ENCODE data around the gene KLHL17. TPM values are rescaled to one million over a fixed set of nuclear protein-coding genes. Genes with fewer than 3 reads are reported as not detected.
"Not testable (repeated sequence)": the region's sequence is repeated elsewhere in the genome, so short reads cannot be mapped to it uniquely, and the experiment has no call there.

Gene KLHL17
- total RNA-seq, 1 donor from 2014 or later = 19.6 TPM

DNA sequence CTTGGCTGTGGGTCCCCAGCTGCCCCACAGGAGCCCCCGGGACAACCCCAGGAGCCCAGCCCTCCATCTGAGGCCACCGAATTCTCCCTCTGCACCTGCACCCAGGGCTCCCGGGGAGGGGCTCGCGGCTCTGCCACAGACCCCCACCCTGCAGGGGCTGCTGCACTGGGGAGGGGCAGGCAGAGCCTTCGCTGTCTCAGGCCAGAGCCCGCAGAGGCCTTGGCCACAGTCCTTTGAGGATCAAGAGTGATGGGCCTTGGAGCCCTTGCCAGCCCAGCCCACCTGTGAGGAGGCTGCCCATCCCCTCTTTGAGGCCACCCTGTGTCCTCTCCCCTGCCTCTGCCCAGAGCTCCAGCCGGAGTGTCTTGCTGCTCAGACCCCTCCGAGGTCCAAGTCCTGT, 15.0 kb downstream of the KLHL17 start:
- H3K4me3 ChIP-seq = no peak overlapping the region
- H3K9me3 ChIP-seq = no peaks in the 10 kb centered on the region
- no peak overlapping the region for H3K27ac ChIP-seq
- H3K4me1 ChIP-seq = peaks cover 27% of the 10 kb centered on the region
- intact Hi-C loops (cut with DNase I) = no loop called here
- no peak for DNase-seq (ENCODE audit: extremely low spot score in 2 of 2)
- TF ChIP-seq POLR2AphosphoS5 (IDR thresholded peaks at IDR 0.05; ENCODE audit: insufficient read depth in 1 of 2, low read depth in 1 of 2) = no peak
- H3K36me3 ChIP-seq = no peaks in the 10 kb centered on the region
- peaks cover 4% of the 10 kb centered on the region for H3K27me3 ChIP-seq

DNA sequence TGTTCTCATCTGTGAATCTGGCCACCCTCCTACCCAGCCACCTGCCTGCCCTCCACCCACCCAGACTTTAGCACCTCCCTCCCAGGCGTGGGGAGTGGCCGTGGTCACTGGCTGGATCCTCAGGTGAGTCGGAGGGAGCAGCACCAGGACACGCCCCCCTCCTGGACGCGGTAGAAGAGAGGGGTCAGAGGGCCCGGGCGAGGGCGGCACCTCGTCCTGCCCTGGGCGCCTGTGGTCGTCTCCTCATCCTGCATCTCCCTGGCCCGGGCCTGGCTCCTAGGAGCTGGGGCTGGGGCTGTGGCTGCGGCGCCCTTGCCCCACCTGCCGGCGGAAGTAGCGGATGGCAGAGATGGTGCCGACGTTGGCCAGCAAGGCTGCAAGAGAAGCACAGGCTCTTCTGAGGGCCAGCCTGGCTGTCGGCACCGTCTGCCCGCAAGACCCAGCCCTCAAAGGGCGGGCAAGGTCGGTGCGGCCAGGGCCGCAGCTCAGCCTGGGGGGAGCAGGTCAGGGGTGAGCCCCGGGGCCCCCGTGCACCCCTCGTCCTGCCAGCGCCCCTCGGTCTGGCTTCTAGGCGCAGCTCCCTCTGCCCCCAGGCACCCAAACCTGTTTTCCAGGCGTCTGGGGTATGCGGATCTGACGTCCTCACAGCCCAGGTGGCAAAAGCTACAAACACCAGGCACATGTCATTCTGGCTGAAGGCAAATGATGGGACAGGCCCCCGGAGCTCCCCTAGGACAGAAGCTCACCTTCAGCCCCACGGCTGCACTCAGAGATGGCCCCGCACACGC, 15.7 kb downstream of the KLHL17 start:
- DNase-seq (ENCODE audit: extremely low spot score in 2 of 2) = no peak
- peaks cover 23% of the 10 kb centered on the region for H3K4me1 ChIP-seq
- intact Hi-C loops (cut with DNase I) = no loop called here
- H3K27ac ChIP-seq = no peak overlapping the region
- H3K36me3 ChIP-seq = no peaks in the 10 kb centered on the region
- peak overlapping the region; percentile 23 to 34 for H3K4me3 ChIP-seq
- H3K27me3 ChIP-seq = peaks cover 4% of the 10 kb centered on the region
- TF ChIP-seq, protein P1, sequence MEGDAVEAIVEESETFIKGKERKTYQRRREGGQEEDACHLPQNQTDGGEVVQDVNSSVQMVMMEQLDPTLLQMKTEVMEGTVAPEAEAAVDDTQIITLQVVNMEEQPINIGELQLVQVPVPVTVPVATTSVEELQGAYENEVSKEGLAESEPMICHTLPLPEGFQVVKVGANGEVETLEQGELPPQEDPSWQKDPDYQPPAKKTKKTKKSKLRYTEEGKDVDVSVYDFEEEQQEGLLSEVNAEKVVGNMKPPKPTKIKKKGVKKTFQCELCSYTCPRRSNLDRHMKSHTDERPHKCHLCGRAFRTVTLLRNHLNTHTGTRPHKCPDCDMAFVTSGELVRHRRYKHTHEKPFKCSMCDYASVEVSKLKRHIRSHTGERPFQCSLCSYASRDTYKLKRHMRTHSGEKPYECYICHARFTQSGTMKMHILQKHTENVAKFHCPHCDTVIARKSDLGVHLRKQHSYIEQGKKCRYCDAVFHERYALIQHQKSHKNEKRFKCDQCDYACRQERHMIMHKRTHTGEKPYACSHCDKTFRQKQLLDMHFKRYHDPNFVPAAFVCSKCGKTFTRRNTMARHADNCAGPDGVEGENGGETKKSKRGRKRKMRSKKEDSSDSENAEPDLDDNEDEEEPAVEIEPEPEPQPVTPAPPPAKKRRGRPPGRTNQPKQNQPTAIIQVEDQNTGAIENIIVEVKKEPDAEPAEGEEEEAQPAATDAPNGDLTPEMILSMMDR (IDR thresholded peaks at IDR 0.05) = peak in 2 of 3 experiments; percentile 24 to 59
- no peak for TF ChIP-seq POLR2A (IDR thresholded peaks at IDR 0.05)
- no peaks in the 10 kb centered on the region for H3K9me3 ChIP-seq

DNA sequence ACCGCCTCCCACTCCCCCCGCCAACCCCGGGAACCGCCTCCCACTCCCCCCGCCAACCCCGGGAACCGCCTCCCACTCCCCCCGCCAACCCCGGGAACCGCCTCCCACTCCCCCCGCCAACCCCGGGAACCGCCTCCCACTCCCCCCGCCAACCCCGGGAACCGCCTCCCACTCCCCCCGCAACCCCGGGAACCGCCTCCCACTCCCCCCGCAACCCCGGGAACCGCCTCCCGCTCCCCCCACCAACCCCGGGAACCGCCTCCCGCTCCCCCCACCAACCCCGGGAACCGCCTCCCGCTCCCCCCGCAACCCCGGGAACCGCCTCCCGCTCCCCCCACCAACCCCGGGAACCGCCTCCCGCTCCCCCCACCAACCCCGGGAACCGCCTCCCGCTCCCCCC, 16.4 kb downstream of the KLHL17 start:
- H3K4me1 ChIP-seq = peaks cover 16% of the 10 kb centered on the region
- H3K9me3 ChIP-seq; H3K36me3 ChIP-seq; intact Hi-C loops (cut with DNase I); H3K27ac ChIP-seq; H3K27me3 ChIP-seq; DNase-seq (ENCODE audit: extremely low spot score in 2 of 2); H3K4me3 ChIP-seq: not testable (repeated sequence)

DNA sequence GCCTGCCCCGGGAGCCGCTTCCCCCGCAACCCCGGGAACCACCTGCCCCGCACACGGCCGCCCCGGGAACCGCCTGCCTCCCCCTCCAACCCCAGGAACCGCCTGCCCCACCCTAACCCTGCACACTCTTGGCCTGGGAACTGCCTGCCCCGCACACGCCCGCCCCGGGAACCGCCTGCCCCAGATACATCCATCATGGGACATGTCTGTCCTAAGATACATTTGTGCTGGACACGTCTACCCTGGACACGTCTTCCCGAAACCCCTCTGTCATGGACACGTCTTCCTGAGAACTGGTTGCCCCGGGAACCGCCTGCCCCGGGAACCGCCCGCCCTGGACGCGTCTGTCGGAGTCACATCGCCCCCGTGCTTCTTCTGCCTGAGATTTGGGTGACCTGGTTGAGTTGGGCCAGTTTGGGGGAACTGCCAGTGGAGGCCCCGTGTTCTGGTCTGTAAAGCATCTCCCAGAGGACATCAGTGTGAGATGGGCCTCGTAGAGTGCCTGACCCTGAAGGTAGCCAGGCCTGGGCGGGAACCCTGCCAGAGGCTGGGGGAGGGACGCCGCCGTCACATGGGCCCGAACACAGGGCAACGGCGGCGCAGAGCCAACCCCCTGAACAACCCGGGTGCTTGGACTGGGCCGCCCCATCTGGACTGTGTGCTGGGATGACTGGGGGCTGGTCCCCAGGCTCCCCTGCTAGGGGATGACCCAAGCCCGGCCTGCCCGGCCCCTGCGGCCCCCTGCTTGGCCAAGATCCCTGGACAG, 17.9 kb downstream of the KLHL17 start:
- Histone ChIP-seq H3K4me3 (no peak overlapping the region), H3K36me3 (no peaks in the 10 kb centered on the region), H3K27me3 (peaks cover 4% of the 10 kb centered on the region), H3K9me3 (no peaks in the 10 kb centered on the region), H3K27ac (no peak overlapping the region), H3K4me1 (peaks cover 14% of the 10 kb centered on the region)
- DNase-seq (ENCODE audit: extremely low spot score in 2 of 2) = no peak
- TF ChIP-seq, protein P1 (IDR thresholded peaks at IDR 0.05) = no peak
- TF ChIP-seq POLR2AphosphoS5 (IDR thresholded peaks at IDR 0.05; ENCODE audit: insufficient read depth in 1 of 2, low read depth in 1 of 2) (no peak), POLR2A (IDR thresholded peaks at IDR 0.05) (no peak)
- intact Hi-C loops (cut with DNase I) = no loop called here

DNA sequence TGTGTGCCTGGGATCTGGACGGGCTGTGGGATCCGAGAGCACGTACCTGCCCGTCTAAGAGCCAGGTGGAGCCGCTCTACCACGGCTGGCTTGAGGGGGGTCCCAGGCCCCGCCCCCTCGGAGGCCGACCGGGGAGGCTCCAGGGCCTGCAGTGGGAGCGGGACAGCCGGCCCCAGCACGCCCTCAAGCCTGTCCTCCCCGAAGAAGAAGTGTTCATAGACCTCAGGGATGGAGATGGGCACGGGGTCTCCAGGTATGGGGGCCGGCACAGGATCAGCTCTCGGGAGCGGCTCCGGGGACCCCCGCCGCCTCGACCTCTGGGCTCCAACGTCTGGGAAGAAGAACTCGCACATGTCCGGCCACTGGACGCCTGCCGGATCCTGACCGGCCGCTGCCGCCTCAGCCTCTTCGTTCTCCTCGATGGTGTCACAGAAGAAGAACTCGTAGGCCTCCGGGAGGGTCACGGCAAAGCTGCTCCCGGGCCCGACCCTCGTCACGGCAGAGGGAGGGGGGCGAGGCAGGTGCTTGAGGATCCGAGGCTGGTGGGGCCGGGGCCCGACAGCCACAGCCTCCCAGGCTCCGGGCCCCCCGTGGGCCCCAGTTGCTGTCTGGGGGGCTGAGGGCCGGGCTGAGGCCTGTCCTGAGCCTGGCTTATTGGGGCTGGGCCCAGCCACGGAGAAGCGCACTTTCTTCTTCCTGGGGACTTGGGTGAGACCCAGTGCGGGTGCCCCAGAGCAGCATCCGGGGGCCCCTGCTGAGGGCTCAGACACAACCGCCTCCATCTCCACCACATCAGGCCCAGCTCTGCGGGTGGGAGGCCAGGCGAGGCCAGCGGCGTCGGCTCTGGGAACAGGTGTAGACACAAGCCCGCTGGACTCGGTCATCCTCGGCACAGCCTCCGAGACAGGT, 18.7 kb downstream of the KLHL17 start:
- Histone ChIP-seq H3K4me3 (no peak overlapping the region), H3K36me3 (no peaks in the 10 kb centered on the region), H3K27me3 (no peaks in the 10 kb centered on the region), H3K27ac (no peak overlapping the region), H3K4me1 (peaks cover 14% of the 10 kb centered on the region), H3K9me3 (no peaks in the 10 kb centered on the region)
- TF ChIP-seq, protein P1 (IDR thresholded peaks at IDR 0.05) = no peak
- no peak for TF ChIP-seq POLR2A (IDR thresholded peaks at IDR 0.05)
- TF ChIP-seq POLR2AphosphoS5 (IDR thresholded peaks at IDR 0.05; ENCODE audit: insufficient read depth in 1 of 2, low read depth in 1 of 2) = no peak
- no peak for DNase-seq (ENCODE audit: extremely low spot score in 2 of 2)
- intact Hi-C loops (cut with DNase I) = no loop called here

Measured in vagina (tissue), 2 donors.